ENCODE data around the gene GYG1.

- TF ChIP-seq CTCF (IDR thresholded peaks at IDR 0.05): no peak
- TF ChIP-seq POLR2A (IDR thresholded peaks at IDR 0.05): no peak
Observed at GRCh38 chr3:148990236-148990635, 1.1 kb upstream of the GYG1 start.
